HEK293T (cell line): ENCODE measurements around the gene OVOL1.

Experiments used
- BHLHE40 ChIP-seq: fragments of 450-650 bp; IDR thresholded peaks from 2 replicates; pipeline ENCODE4 v1.6.1; 2016; ENCODE audit warnings: mild to moderate bottlenecking, moderate library complexity, borderline replicate concordance
- LEF1 ChIP-seq: fragments of 450-650 bp; IDR thresholded peaks from 2 replicates; pipeline ENCODE4 v1.6.1; 2017; ENCODE audit warnings: mild to moderate bottlenecking, borderline replicate concordance
- SP1 ChIP-seq: fragments of 450-650 bp; IDR thresholded peaks from 2 replicates; pipeline ENCODE4 v1.6.1; 2017

- TF ChIP-seq BHLHE40 (no peak), LEF1 (no peak), SP1 (no peak)
Observed at GRCh38 chr11:65822776-65823528, 36.1 kb downstream of the OVOL1 start.
